ENCODE results near the gene GNA15.

DNA sequence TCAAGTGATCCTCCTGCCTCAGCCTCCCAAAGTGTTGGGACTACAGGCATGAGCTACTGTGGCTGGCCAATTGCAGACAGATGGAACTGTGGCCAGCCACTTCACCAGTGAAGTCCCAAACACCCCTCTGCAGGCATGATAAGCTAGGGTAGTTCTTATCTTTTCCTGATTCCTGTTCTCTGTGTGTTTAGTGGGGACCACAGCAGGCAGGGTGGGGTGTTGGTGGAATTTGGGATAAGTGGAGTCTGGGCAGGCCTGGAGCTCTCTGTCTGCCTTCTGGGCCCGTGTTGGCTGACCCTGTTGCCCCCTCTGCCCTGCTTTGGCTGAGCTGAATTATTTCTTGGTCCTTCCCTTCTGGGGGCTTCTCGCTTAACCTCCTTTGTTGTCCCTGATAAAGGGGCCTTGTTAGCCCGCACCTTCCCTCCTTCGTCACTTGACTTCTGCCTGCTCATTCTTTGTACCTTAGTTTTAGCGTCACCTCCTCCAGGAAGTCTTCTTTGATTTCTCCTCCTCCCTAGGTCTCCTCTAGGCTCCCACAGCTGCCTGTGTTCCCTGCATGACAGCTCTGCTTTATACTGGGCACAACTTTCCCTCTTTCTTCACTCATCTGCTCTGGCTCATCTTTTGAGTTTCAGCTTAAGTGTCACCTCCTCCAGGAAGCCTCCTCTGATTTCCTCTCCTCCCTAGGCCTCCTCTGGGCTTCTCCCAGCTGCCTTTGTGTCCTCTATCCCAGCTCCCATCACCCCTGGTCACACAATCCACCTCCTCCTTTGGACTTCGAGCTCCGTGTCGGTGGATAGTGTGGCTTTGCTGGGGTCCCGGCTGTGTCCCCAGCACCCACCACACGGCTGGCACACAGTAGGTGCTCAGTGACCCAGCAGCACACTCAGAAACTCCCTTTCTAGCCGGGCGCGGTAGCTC, 48.1 kb downstream of the GNA15 start:
- TF ChIP-seq CTCF (IDR thresholded peaks at IDR 0.05) = no peak
- TF ChIP-seq POLR2A (IDR thresholded peaks at IDR 0.05) = no peak
- no peak for TF ChIP-seq POLR2AphosphoS5 (IDR thresholded peaks at IDR 0.05)
- TF ChIP-seq EP300 (IDR thresholded peaks at IDR 0.05) = no peak
